Esophagus muscularis mucosa (tissue), 4 donors: ENCODE results near the gene SLAIN2. TPM values are rescaled to one million over a fixed set of nuclear protein-coding genes. Genes with fewer than 3 reads are reported as not detected.

Experiments
- DNase-seq: peaks from one replicate; pipeline ENCODE4 v3.0.0-alpha.2; 2017; ENCODE audit errors: extremely low spot score
- H3K27ac ChIP-seq, 4 donors: fragments of 200-600 bp; sonication (generic); replicated peaks in 1 of 4; 1 replicate in 3 of 4; 2 replicates in 1 of 4; pipeline ENCODE4 v1.5.1; 2016 to 2019; ENCODE audit warnings: mild to moderate bottlenecking in 1 of 4
- H3K27me3 ChIP-seq, 4 donors: fragments of 200-600 bp; sonication (generic); one replicate each; pipeline versions ENCODE4 v1.5.1 to v1.6.0; 2016 to 2019
- H3K36me3 ChIP-seq, 4 donors: fragments of 200-600 bp; sonication (generic); one replicate each; pipeline ENCODE4 v1.5.1; 2016 to 2019
- H3K4me1 ChIP-seq, 4 donors: fragments of 200-600 bp; sonication (generic); one replicate each; pipeline ENCODE4 v1.5.1; 2016 to 2019
- H3K4me3 ChIP-seq, 4 donors: fragments of 200-600 bp; sonication (generic); 1 replicate in 2 of 4; 2 replicates in 2 of 4; pipeline ENCODE4 v1.5.1; 2016 to 2019; ENCODE audit warnings: mild to moderate bottlenecking in 4 of 4, moderate library complexity in 1 of 4
- H3K9me3 ChIP-seq, 4 donors: fragments of 200-600 bp; sonication (generic); 1 replicate in 3 of 4; 2 replicates in 1 of 4; pipeline ENCODE4 v1.5.1; 2016 to 2019
- EP300 ChIP-seq: sonication (generic); formaldehyde crosslinking; IDR thresholded peaks from one replicate; pipeline ENCODE4 v1.6.1; 2017; ENCODE audit warnings: antibody characterized with exemption
- POLR2A ChIP-seq: fragments of 450-650 bp; IDR thresholded peaks from one replicate; pipeline ENCODE4 v1.6.1; 2017; ENCODE audit warnings: antibody characterized with exemption, moderate library complexity, mild to moderate bottlenecking, low read depth
- POLR2AphosphoS5 ChIP-seq, 2 donors: sonication (generic); formaldehyde crosslinking; IDR thresholded peaks; one replicate each; pipeline ENCODE4 v1.6.1; 2017; ENCODE audit warnings: antibody characterized with exemption in 2 of 2
- WGBS: methylation state at CpG from one replicate; pipeline ENCODE4 v1.1.5; 2018; 5-methylcytosine and 5-hydroxymethylcytosine counted together
- intact Hi-C: fragments of 100-400 bp; cut with DNase I; formaldehyde crosslinking; loops from one replicate; pipeline ENCODE4 v1.15.1; 2023
- total RNA-seq, 4 donors: library from RNA; depleted of rRNA; stranded (reverse); fragments of >200 nt; gene quantifications; one replicate each; pipeline versions ENCODE4 v1.1.0 to v1.2.1, GENCODE V29; 2016
- TF ChIP-seq, protein P1 (sequence below), 3 experiments: fragments of 200-600 bp in 2 of 3; fragments of 450-650 bp in 1 of 3; sonication (generic) in 2 of 3; IDR thresholded peaks; one replicate each; pipeline ENCODE4 v1.5.1; 2017 to 2019; ENCODE audit warnings: antibody characterized with exemption in 3 of 3, mild to moderate bottlenecking in 2 of 3, moderate library complexity in 1 of 3

The SLAIN2 gene
- total RNA-seq, 4 donors from 2014 or later = 82.5 to 165 (median 111) TPM

- no peak for DNase-seq
- H3K27me3 ChIP-seq = peaks cover 0 to 6% (median 0%) of the 10 kb centered on the region in 4 donors
- no peaks in the 10 kb centered on the region for H3K9me3 ChIP-seq
- H3K27ac ChIP-seq = no peak overlapping the region
- intact Hi-C loops = no loop called here
- H3K36me3 ChIP-seq = no peaks in the 10 kb centered on the region
- H3K4me1 ChIP-seq = no peaks in the 10 kb centered on the region
- 93% methylated on average over 2 of the region's 2 CpGs for WGBS
- H3K4me3 ChIP-seq = no peak overlapping the region
- TF ChIP-seq, protein P1, sequence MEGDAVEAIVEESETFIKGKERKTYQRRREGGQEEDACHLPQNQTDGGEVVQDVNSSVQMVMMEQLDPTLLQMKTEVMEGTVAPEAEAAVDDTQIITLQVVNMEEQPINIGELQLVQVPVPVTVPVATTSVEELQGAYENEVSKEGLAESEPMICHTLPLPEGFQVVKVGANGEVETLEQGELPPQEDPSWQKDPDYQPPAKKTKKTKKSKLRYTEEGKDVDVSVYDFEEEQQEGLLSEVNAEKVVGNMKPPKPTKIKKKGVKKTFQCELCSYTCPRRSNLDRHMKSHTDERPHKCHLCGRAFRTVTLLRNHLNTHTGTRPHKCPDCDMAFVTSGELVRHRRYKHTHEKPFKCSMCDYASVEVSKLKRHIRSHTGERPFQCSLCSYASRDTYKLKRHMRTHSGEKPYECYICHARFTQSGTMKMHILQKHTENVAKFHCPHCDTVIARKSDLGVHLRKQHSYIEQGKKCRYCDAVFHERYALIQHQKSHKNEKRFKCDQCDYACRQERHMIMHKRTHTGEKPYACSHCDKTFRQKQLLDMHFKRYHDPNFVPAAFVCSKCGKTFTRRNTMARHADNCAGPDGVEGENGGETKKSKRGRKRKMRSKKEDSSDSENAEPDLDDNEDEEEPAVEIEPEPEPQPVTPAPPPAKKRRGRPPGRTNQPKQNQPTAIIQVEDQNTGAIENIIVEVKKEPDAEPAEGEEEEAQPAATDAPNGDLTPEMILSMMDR (IDR thresholded peaks at IDR 0.05) = no peak
- TF ChIP-seq EP300 (no peak), POLR2AphosphoS5 (IDR thresholded peaks at IDR 0.05) (no peak), POLR2A (no peak)
Measured at GRCh38 chr4:48322063-48322462, 19.3 kb upstream of the SLAIN2 start.

GRCh38 chr4:48324281-48324680 lies 17.0 kb upstream of the SLAIN2 start:
- TF ChIP-seq POLR2AphosphoS5 (IDR thresholded peaks at IDR 0.05) = no peak
- TF ChIP-seq, protein P1 (IDR thresholded peaks at IDR 0.05) = no peak
- TF ChIP-seq POLR2A = no peak
- no peak for TF ChIP-seq EP300
- WGBS = 81% methylated on average over 2 of the region's 2 CpGs

GRCh38 chr4:48329193-48329592 lies 12.1 kb upstream of the SLAIN2 start:
- intact Hi-C loops = no loop called here
- TF ChIP-seq POLR2AphosphoS5 (IDR thresholded peaks at IDR 0.05) (no peak), POLR2A (no peak)
- Histone ChIP-seq H3K27ac (no peak overlapping the region), H3K27me3 (peaks cover 0 to 10% (median 0%) of the 10 kb centered on the region in 4 donors), H3K4me3 (no peak overlapping the region), H3K36me3 (no peaks in the 10 kb centered on the region), H3K9me3 (no peaks in the 10 kb centered on the region), H3K4me1 (no peaks in the 10 kb centered on the region)
- no peak for DNase-seq
- 82% methylated on average over 1 of the region's 1 CpG for WGBS

More at GRCh38 chr4:48324281-48324680, 17.0 kb upstream of the SLAIN2 start:
- intact Hi-C loops = no loop called here
- H3K36me3 ChIP-seq = no peaks in the 10 kb centered on the region
- peaks cover 0 to 10% (median 0%) of the 10 kb centered on the region in 4 donors for H3K27me3 ChIP-seq
- H3K9me3 ChIP-seq = no peaks in the 10 kb centered on the region
- H3K27ac ChIP-seq = no peak overlapping the region
- no peaks in the 10 kb centered on the region for H3K4me1 ChIP-seq
- H3K4me3 ChIP-seq = no peak overlapping the region
- no peak for DNase-seq

DNA sequence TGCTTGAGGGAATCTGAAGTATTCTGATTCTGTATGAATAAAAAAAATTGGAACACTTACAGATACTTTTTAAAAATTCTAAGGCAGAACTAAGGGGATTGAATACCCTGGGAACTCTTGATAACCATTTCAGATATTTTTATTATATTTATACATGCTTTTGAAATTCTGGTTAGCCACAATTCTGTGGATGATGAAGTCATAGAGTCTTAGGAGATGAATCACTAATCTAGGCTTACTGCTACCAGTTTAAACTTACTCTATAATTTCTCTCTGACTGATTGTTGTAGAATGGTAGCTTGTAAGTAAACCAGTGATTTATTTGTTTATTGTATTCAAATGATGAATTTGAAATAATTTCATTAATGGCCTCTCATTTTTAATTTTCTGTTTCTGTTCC lies 11.4 kb upstream of the SLAIN2 start:
- no peak overlapping the region for H3K4me3 ChIP-seq

GRCh38 chr4:48331577-48332330 lies 9.6 kb upstream of the SLAIN2 start:
- Histone ChIP-seq H3K36me3 (no peaks in the 10 kb centered on the region), H3K27ac (no peak overlapping the region), H3K4me1 (no peaks in the 10 kb centered on the region), H3K9me3 (no peaks in the 10 kb centered on the region), H3K4me3 (no peak overlapping the region), H3K27me3 (peaks cover 0 to 7% (median 0%) of the 10 kb centered on the region in 4 donors)
- DNase-seq = no peak
- intact Hi-C loops = no loop called here
- TF ChIP-seq, protein P1 (IDR thresholded peaks at IDR 0.05) = no peak
- TF ChIP-seq POLR2A = no peak
- TF ChIP-seq POLR2AphosphoS5 (IDR thresholded peaks at IDR 0.05) = no peak
- TF ChIP-seq EP300 = no peak
- WGBS = 89% methylated on average over 9 of the region's 9 CpGs

More for the DNA sequence above, 11.4 kb upstream of the SLAIN2 start:
- Histone ChIP-seq H3K27me3 (peaks cover 0 to 10% (median 0%) of the 10 kb centered on the region in 4 donors), H3K4me1 (no peaks in the 10 kb centered on the region), H3K27ac (no peak overlapping the region), H3K36me3 (no peaks in the 10 kb centered on the region), H3K9me3 (no peaks in the 10 kb centered on the region)
- intact Hi-C loops = no loop called here
- TF ChIP-seq POLR2AphosphoS5 (IDR thresholded peaks at IDR 0.05) = no peak
- TF ChIP-seq POLR2A = no peak
- TF ChIP-seq, protein P1 (IDR thresholded peaks at IDR 0.05) = no peak
- TF ChIP-seq EP300 = no peak
- no peak for DNase-seq
